ENCODE measurements around the gene HOXA10. TPM values are rescaled to one million over a fixed set of nuclear protein-coding genes. Genes with fewer than 3 reads are reported as not detected.

The HOXA10 gene
- total RNA-seq, 2 donors from 2014 or later, result not detected

DNA sequence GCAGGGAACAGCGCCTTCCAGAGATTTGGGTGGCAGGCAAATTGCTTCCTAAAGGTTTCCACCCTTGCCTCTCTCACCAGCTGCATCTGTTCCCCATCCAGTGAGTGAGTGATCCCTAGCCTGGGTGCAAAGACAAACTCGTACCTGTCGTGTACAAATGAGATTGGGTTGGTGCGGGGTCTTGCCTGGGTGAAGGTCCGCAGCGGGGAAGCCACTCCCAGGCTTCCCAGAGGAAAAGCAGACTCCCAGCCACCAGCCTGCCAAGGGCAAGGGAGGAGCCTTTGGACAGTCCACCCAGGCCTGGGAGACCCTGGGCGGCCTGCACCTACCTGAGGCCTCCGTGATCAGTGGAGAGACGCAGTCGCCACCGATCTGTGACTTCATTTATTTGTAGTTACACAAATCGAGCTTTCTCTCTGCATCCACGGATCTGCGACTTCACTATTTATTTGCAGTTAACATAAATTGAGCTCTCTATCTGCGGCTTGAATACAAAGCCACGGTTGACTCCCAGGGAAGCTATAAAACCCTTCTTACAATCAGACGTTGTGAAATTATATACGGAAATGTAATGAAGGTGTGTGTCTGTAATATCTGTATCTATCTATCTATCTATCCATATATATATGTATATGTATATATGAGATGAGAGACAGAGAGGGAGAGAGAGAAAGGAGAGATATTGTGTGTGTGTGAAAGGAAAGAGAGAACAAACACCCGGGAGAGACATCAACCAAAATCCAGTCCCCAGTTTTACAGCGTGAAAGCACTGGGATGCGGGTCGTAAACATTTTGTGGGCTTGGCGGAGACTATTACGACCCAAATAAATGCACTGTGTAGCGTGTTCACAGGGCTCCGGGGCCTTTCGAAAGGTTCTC, 14.6 kb downstream of the HOXA10 start:
- no peaks in the 10 kb centered on the region for H3K36me3 ChIP-seq (ENCODE audit: control insufficient read depth, insufficient read depth, low read length)
- H3K4me3 Mint-ChIP-seq, result no peak overlapping the region
- peaks cover 2% of the 10 kb centered on the region for H3K36me3 Mint-ChIP-seq (ENCODE audit: low read depth)
- no peak overlapping the region for H3K27ac Mint-ChIP-seq
- TF ChIP-seq, protein P1, sequence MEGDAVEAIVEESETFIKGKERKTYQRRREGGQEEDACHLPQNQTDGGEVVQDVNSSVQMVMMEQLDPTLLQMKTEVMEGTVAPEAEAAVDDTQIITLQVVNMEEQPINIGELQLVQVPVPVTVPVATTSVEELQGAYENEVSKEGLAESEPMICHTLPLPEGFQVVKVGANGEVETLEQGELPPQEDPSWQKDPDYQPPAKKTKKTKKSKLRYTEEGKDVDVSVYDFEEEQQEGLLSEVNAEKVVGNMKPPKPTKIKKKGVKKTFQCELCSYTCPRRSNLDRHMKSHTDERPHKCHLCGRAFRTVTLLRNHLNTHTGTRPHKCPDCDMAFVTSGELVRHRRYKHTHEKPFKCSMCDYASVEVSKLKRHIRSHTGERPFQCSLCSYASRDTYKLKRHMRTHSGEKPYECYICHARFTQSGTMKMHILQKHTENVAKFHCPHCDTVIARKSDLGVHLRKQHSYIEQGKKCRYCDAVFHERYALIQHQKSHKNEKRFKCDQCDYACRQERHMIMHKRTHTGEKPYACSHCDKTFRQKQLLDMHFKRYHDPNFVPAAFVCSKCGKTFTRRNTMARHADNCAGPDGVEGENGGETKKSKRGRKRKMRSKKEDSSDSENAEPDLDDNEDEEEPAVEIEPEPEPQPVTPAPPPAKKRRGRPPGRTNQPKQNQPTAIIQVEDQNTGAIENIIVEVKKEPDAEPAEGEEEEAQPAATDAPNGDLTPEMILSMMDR (conservative IDR thresholded peaks at IDR 0.05), result no peak
- H3K27me3 Mint-ChIP-seq (ENCODE audit: insufficient read depth), result peaks cover 99% of the 10 kb centered on the region
- peak; percentile 42 for DNase-seq
- peak overlapping the region; percentile 36 for H3K27ac ChIP-seq (ENCODE audit: low read depth, low read length)
- peaks cover 100% of the 10 kb centered on the region for H3K27me3 ChIP-seq (ENCODE audit: control insufficient read depth, insufficient read depth, low read length, poor library complexity, severe bottlenecking)
- H3K4me1 ChIP-seq (ENCODE audit: control insufficient read depth, insufficient read depth, low read length), result no peaks in the 10 kb centered on the region
- peaks cover 40% of the 10 kb centered on the region for H3K9me3 Mint-ChIP-seq
- no peak overlapping the region for H3K9ac ChIP-seq (ENCODE audit: extremely low read depth, low read length, poor library complexity, severe bottlenecking)
- WGBS, 2 experiments (ENCODE audit: insufficient coverage in 1 of 2, insufficient read length in 1 of 2), result 73 to 78% methylated on average over 23 to 25 of the region's 27 CpGs
- no peaks in the 10 kb centered on the region for H3K4me1 Mint-ChIP-seq
- peaks cover 33% of the 10 kb centered on the region for H3K9me3 ChIP-seq (ENCODE audit: control insufficient read depth, low read length)
- no peak overlapping the region for H3K4me3 ChIP-seq (ENCODE audit: low read length)

DNA sequence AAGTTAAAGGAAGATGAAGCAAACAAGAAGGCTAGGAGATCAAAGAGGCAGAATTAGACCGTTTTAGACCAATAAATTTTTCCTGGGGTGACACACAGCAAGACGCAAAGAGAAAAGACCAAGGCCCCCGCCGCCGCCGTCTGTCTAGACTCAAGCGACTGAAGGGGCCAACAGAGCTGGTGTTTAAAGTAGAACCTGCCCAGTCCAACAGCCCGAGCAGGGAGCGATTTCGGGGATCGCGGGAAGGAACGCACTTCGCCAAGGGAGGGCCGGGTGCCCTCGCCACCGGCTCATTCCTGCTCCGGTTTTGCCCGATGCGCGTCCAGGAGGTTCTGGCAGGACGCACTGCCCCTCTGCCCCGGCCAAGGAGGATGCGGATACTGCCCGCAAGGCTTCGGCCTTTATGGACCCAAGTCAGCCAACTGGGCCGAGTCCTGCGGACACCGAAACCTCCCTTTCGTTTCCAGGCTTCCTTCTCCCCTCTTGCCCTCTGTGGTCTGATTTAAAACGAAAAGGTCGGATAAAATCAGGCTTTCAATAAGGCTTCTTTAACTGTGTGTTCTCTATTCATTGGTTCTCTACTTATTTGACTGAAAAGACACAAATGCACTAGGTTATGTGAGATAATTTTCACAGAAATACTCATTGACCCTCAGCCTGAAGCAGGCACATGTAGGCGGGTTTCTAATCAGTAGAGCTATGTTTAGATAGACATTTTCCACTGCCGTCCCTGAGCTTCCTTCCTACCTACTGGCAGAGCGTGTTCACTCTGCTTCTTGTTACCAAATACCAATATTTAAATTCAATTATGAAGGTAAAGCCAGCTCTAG, 15.5 kb downstream of the HOXA10 start:
- Mint-ChIP-seq H3K27me3 (ENCODE audit: insufficient read depth) (peaks cover 99% of the 10 kb centered on the region), H3K4me1 (no peaks in the 10 kb centered on the region), H3K4me3 (no peak overlapping the region), H3K27ac (no peak overlapping the region), H3K36me3 (ENCODE audit: low read depth) (peaks cover 2% of the 10 kb centered on the region), H3K9me3 (peaks cover 43% of the 10 kb centered on the region)
- no peak overlapping the region for H3K9ac ChIP-seq (ENCODE audit: extremely low read depth, low read length, poor library complexity, severe bottlenecking)
- no peaks in the 10 kb centered on the region for H3K36me3 ChIP-seq (ENCODE audit: control insufficient read depth, insufficient read depth, low read length)
- H3K9me3 ChIP-seq (ENCODE audit: control insufficient read depth, low read length), result peaks cover 34% of the 10 kb centered on the region
- H3K27me3 ChIP-seq (ENCODE audit: control insufficient read depth, insufficient read depth, low read length, poor library complexity, severe bottlenecking), result peaks cover 100% of the 10 kb centered on the region
- peak; percentile 44 for DNase-seq
- H3K4me1 ChIP-seq (ENCODE audit: control insufficient read depth, insufficient read depth, low read length), result no peaks in the 10 kb centered on the region
- 63 to 66% methylated on average over 28 to 35 of the region's 35 CpGs for WGBS, 2 experiments (ENCODE audit: insufficient coverage in 1 of 2, insufficient read length in 1 of 2)
- no peak overlapping the region for H3K4me3 ChIP-seq (ENCODE audit: low read length)
- peak overlapping the region; percentile 71 for H3K27ac ChIP-seq (ENCODE audit: low read depth, low read length)
- TF ChIP-seq, protein P1 (conservative IDR thresholded peaks at IDR 0.05), result no peak

DNA sequence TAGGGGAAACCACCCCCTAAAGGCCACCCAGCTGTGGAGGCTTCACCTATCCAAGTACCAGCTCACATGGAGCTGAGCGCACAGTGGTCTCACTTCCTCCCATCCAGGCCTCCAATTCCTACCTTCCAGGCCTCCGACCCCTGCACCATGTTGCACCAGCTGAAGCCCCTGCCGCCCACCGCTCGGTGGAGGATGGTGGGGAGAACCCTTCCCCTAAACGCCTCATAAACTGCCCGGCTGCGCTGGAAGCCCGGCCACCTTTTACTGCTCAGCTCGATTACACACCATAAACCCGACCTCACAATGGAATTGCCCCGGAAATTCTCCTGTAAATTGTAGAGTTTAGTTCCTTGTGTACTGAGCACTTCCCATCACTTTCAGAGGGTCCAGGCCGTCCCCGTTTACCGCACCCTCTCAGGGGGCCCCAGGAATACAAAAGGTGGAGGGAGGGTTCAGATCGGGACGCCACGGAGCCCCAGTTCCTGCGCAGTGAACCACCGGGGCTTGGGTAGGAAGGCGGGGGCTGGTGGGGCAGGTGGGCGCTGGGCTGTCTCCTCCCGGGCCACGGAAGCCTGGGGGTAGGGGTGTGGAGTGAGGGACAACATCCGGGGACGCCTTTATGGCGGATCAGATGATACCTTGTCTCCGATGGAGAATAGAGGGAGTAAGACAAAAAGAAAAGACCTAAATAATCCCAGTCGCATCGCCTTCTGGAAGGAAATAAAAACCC, 16.3 kb downstream of the HOXA10 start:
- TF ChIP-seq, protein P1 (conservative IDR thresholded peaks at IDR 0.05), result no peak
- peaks cover 100% of the 10 kb centered on the region for H3K27me3 ChIP-seq (ENCODE audit: control insufficient read depth, insufficient read depth, low read length, poor library complexity, severe bottlenecking)
- H3K27ac ChIP-seq (ENCODE audit: low read depth, low read length), result no peak overlapping the region
- Mint-ChIP-seq H3K9me3 (peaks cover 43% of the 10 kb centered on the region), H3K4me3 (no peak overlapping the region), H3K27me3 (ENCODE audit: insufficient read depth) (peaks cover 99% of the 10 kb centered on the region), H3K4me1 (no peaks in the 10 kb centered on the region), H3K36me3 (ENCODE audit: low read depth) (peaks cover 2% of the 10 kb centered on the region), H3K27ac (no peak overlapping the region)
- no peak overlapping the region for H3K4me3 ChIP-seq (ENCODE audit: low read length)
- peak; percentile 44 for DNase-seq
- peaks cover 38% of the 10 kb centered on the region for H3K9me3 ChIP-seq (ENCODE audit: control insufficient read depth, low read length)
- H3K9ac ChIP-seq (ENCODE audit: extremely low read depth, low read length, poor library complexity, severe bottlenecking), result no peak overlapping the region
- WGBS, 2 experiments (ENCODE audit: insufficient coverage in 1 of 2, insufficient read length in 1 of 2), result 39 to 49% methylated on average over 19 to 29 of the region's 30 CpGs
- no peaks in the 10 kb centered on the region for H3K4me1 ChIP-seq (ENCODE audit: control insufficient read depth, insufficient read depth, low read length)
- no peaks in the 10 kb centered on the region for H3K36me3 ChIP-seq (ENCODE audit: control insufficient read depth, insufficient read depth, low read length)

Measured in endodermal cell (in vitro differentiated cells).